GM21515 (cell line): ENCODE data around the gene EMC6.
"Not testable (repeated sequence)": the region's sequence is repeated elsewhere in the genome, so short reads cannot be mapped to it uniquely, and the experiment has no call there.

Experiments
- ATAC-seq: cut with Tn5 transposase; IDR thresholded peaks from one replicate; pipeline ENCODE4 v1.9.1; 2021; ENCODE audit not compliant: unreplicated experiment

The EMC6 gene

DNA sequence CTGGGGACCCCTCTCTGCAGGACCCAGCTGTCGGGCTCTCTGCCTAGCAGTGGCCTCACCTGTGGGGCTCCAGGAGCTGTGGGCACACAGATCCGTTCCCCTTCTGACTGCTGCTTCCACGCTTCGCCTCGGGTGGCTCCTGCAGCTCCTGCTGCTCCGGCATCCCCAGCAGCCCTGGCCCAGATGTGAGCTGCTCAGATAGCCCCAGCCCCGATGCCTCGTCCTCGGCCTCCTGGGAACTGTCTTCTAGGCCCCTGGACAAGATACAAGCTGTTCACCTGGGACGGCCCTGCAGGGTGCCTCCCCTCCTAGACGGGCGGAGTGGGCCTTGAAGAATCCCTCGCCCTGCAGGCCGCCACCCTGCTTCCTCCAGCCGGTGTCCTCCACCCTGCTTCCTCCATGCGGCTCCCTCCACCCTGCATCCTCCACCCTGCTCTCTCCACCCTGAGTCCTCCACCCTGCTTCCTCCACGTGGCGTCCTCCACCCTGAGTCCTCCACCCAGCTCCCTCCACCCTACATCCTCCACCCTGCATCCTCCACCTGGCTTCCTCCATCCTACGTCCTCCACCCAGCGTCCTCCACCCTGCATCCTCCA is 11.0 kb downstream of the EMC6 start:
- no peak for ATAC-seq

DNA sequence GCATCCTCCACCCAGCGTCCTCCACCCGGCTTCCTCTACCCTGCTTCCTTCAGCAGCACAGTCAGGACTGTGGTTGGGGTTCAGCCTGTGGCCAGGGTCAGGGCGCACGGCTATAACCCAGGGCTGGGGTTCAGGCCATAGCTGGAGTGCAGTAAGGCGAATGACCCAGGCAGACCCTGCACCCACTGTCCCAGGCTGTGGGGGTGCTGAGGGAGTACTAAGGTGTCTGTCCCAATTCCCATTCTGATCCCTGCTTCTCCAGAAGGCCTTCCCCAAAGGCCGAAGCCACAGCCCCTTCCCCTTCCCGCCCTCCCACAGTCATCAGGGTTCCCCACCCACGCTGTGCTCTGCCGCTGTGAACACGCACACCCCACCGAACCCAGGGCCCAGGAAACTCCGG is 12.4 kb downstream of the EMC6 start:
- no peak for ATAC-seq

DNA sequence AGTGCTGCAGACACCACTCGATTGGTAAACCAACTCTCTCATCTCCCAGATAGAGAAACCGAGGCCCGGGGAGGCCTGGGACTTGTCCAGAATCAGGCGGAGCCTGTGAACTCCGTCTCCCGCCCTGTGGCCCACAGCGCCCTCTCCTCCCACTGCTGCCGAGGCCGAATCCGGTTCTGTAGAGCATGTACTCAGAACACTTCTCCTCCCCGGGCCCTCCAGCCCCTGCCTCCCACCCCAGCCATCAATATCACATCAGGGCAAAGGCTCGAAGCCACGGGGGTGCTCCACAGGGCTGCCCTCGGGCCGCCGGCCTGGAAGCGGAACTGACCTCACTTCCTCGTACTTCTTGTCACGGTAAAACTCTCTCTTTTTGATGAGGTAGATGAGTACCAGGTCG is 13.0 kb downstream of the EMC6 start:
- ATAC-seq: no peak

DNA sequence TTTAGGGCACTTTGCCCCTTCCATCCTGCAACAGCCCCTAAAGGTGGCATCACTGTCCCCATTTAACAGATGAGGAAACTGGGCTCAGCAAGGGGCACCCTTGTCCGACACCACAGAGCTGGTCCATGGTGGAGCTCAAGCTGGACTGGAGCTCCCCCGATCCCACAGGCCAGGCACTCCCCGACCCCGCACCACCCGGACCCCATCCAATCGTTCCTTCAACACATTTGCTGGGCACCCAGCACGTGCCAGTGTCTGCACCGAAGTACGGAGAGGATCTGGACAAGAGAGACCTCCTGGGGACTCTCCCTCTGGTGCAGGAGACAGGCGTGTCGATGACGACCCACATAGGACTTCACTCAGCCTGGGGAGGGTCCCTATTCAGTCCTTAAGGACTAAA is 13.4 kb downstream of the EMC6 start:
- ATAC-seq: no peak

- ATAC-seq: no peak
Measured at GRCh38 chr17:3683054-3683511, 14.5 kb downstream of the EMC6 start.

GRCh38 chr17:3685174-3685573 is 16.6 kb downstream of the EMC6 start:
- no peak for ATAC-seq

- no peak for ATAC-seq
Measured at GRCh38 chr17:3688027-3688553, 19.5 kb downstream of the EMC6 start.

GRCh38 chr17:3688852-3689261 is 20.2 kb downstream of the EMC6 start:
- ATAC-seq: no peak

GRCh38 chr17:3689262-3690093 is 20.9 kb downstream of the EMC6 start:
- no peak for ATAC-seq

DNA sequence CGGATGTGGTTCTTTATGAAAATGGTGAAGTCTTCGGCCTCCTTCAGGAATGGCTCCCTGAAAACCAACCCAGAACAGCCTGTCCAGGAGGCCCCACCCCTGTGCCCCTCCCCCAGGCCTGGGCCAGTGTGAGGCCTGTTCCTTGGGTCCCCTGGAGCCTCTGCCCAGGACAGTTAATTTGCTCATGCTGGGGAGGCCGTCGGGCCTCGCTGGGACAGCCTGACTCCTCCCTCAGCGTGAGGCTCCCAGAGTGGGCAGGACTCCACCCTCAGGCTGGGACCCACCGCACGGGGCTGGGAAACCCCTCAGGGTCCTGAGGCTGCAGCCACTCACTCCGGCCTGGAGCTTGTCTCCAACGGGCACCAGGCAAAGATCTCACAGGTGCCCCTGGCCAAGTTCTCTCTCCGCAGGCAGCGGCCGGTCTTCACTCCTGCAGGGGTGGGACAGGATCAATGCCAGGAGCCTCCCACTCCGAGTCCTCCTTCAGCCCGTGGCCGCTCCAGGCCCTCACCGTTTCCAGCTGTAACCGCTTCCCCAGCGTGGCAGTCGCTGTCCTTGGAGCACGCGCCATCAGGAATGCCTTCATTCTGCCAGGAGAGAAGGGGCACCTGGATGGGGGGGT is 21.6 kb downstream of the EMC6 start:
- no peak for ATAC-seq

GRCh38 chr17:3691617-3692067 is 23.0 kb downstream of the EMC6 start:
- ATAC-seq: no peak

DNA sequence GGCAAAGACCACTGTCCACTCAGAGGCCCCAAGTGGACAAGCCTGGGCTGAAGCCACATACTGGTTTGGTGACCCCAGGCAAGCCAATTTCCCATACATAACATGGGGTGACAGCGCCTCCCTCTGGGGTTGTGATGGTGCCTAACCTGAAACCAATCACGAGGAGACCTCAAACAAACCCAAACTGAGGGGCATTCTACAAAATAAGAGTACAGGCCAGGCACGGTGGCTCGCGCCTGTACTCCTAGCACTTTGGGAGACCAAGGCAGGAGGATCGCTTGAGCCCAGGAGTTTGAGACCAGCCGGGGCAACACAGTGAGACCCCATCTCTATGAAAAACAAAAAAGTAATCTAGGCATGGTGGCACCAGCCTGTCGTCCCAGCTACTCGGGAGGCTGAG is 23.7 kb downstream of the EMC6 start:
- ATAC-seq: no peak

GRCh38 chr17:3693141-3693540 is 24.5 kb downstream of the EMC6 start:
- ATAC-seq: no peak

DNA sequence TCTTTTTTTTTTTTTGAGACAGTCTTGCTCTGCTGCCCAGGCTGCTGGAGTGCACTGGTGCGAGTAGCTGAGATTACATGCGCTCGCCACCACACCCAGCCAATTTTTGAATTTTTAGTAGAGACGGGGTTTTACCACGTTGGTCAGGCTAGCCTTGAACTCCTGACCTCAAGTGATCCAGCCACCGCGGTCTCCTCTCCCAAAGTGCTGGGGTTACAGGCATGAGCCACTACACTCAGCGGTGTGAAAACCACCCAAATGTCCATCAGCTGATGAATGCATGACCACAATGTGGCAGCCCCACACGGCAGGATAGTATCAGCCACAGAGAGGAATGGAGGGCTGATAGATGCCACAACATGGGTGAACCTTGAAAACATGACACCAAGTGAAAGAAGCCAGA is 25.2 kb downstream of the EMC6 start:
- ATAC-seq: no peak

- no peak for ATAC-seq
Measured at GRCh38 chr17:3695129-3695722, 26.6 kb downstream of the EMC6 start.

GRCh38 chr17:3695723-3696411 is 27.3 kb downstream of the EMC6 start, which contains the start of gene P2RX5:
TSS of gene P2RX5 (minus strand) at chr17:3696155. CDS start at chr17:3696005, 150 bp downstream.
- no peak for ATAC-seq

- no peak for ATAC-seq
Measured at GRCh38 chr17:3697103-3697476, 28.5 kb downstream of the EMC6 start.

- no peak for ATAC-seq
Measured at GRCh38 chr17:3698139-3698538, 29.5 kb downstream of the EMC6 start.

DNA sequence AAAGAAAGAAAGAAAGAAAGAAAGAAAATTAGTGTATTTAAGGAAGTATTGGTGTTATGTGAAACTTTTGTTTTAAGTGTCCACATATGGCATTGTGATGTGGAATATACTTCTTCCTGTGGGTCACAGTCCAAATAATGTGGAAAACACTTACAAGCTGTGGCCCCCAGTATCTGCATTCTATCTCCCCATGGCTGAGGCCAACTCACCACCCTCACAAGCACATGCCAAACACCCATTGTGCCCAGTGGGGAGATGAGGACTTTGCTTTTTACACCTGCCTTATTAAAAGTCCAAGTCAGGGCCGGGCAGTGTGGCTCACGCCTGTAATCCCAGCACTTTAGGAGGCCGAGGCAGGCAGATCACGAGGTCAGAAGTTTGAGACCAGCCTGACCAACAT is 31.3 kb downstream of the EMC6 start:
- no peak for ATAC-seq

DNA sequence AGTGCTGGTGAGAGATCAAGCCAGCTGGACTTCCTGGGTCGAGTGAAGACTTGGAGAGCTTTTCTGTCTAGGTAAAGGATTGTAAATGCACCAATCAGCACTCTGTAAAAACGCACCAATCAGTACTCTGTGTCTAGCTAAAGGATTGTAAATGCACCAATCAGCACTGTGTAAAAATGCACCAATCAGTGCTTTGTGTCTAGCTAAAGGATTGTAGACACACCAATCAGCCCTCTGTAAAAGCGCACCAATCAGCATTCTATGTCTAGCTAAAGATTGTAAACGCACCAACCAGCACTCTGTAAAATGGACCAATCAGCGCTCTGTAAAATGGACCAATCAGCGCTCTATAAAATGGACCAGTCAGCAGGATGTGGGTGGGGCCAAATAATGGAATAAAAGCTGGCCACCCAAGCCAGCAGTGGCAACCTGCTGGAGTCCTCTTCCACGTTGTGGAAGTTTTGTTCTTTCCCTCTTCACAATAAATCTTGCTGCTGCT is 33.5 kb downstream of the EMC6 start:
- not testable (repeated sequence) for ATAC-seq
